ENCODE data around the gene ZSCAN5B.

DNA sequence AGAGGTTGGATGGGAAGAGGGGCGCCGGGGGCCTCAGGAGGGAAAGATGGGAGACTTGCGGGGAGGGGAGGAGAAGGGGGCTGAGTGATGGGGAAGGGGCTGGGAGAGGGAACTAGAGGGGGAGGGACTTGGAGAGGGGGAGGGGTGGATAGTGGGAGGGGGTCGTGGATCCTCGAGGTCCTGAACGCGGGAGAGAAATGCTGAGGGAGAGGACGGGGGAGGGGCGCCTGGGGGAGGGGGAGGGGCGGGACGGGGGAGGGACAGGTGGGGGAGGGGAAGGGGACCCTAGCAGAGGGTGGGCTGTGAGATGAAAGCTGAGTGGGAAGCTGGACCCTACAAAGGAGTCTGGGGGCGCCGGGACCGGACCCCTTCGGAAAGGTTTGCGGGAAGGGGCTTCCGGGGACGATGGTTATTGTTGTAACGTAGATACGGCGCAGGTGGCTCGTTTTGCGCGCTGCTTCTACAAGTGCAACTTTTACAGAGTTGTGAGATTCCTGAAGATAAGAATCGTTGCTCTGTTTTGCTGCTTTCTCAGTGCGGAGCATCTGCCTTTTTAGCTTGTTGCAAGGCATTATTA, 56.1 kb downstream of the ZSCAN5B start:
- TF ChIP-seq POLR2AphosphoS5 (IDR thresholded peaks at IDR 0.05; ENCODE audit: low read depth, low read length) = no peak
- TF ChIP-seq POLR2A (IDR thresholded peaks at IDR 0.05; ENCODE audit: low read depth, low read length) = no peak
- TF ChIP-seq TAF1 (IDR thresholded peaks at IDR 0.05; ENCODE audit: borderline replicate concordance, low read depth, low read length) = no peak

All from GM12892 (cell line).